ENCODE measurements around the gene HS3ST4. TPM values are rescaled to one million over a fixed set of nuclear protein-coding genes. Genes with fewer than 3 reads are reported as not detected.

Gene HS3ST4
- total RNA-seq, 1 donor from 2014 or later, result 1.5 TPM

- no peak overlapping the region for H3K27ac ChIP-seq
- TF ChIP-seq POLR2AphosphoS5 (IDR thresholded peaks at IDR 0.05; ENCODE audit: insufficient read depth in 1 of 2, low read depth in 1 of 2), result no peak
- no peak for TF ChIP-seq POLR2A (IDR thresholded peaks at IDR 0.05)
- TF ChIP-seq, protein P1, sequence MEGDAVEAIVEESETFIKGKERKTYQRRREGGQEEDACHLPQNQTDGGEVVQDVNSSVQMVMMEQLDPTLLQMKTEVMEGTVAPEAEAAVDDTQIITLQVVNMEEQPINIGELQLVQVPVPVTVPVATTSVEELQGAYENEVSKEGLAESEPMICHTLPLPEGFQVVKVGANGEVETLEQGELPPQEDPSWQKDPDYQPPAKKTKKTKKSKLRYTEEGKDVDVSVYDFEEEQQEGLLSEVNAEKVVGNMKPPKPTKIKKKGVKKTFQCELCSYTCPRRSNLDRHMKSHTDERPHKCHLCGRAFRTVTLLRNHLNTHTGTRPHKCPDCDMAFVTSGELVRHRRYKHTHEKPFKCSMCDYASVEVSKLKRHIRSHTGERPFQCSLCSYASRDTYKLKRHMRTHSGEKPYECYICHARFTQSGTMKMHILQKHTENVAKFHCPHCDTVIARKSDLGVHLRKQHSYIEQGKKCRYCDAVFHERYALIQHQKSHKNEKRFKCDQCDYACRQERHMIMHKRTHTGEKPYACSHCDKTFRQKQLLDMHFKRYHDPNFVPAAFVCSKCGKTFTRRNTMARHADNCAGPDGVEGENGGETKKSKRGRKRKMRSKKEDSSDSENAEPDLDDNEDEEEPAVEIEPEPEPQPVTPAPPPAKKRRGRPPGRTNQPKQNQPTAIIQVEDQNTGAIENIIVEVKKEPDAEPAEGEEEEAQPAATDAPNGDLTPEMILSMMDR (IDR thresholded peaks at IDR 0.05), result no peak
- H3K4me3 ChIP-seq, result no peak overlapping the region
- no peaks in the 10 kb centered on the region for H3K4me1 ChIP-seq
- no peaks in the 10 kb centered on the region for H3K27me3 ChIP-seq
- intact Hi-C loops (cut with DNase I), result no loop called here
- no peaks in the 10 kb centered on the region for H3K36me3 ChIP-seq
- DNase-seq (ENCODE audit: extremely low spot score in 2 of 2), result no peak
- no peaks in the 10 kb centered on the region for H3K9me3 ChIP-seq
Observed at GRCh38 chr16:25895380-25895779, 203.6 kb downstream of the HS3ST4 start.

DNA sequence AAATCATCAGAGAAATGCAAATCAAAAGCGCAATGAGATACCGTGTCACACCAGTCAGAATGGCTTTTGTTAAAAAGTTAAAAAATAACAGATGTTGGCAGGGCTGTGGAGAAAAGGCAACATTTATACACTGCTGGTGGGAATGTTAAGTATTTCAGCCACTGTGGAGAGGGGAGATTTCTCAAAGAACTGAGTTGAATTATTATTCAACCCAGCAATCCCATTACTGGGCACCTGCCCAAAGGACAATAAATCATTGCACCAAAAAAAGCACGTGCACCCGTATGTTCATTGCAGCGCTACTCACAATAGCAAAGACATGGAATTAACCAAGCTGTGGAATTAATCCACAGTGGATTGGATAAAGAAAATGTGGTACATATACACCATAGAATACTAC lies 204.7 kb downstream of the HS3ST4 start:
- H3K4me1 ChIP-seq, result no peaks in the 10 kb centered on the region
- H3K36me3 ChIP-seq, result no peaks in the 10 kb centered on the region
- no peak for DNase-seq (ENCODE audit: extremely low spot score in 2 of 2)
- no peaks in the 10 kb centered on the region for H3K9me3 ChIP-seq
- H3K27me3 ChIP-seq, result no peaks in the 10 kb centered on the region
- no peak overlapping the region for H3K27ac ChIP-seq
- intact Hi-C loops (cut with DNase I), result no loop called here
- H3K4me3 ChIP-seq, result no peak overlapping the region
- TF ChIP-seq POLR2A (IDR thresholded peaks at IDR 0.05) (no peak), POLR2AphosphoS5 (IDR thresholded peaks at IDR 0.05; ENCODE audit: insufficient read depth in 1 of 2, low read depth in 1 of 2) (no peak)
- TF ChIP-seq, protein P1 (IDR thresholded peaks at IDR 0.05), result no peak

GRCh38 chr16:25897702-25898101 lies 205.9 kb downstream of the HS3ST4 start:
- Histone ChIP-seq H3K36me3 (no peaks in the 10 kb centered on the region), H3K27ac (no peak overlapping the region), H3K4me1 (no peaks in the 10 kb centered on the region), H3K9me3 (no peaks in the 10 kb centered on the region), H3K4me3 (no peak overlapping the region), H3K27me3 (no peaks in the 10 kb centered on the region)
- intact Hi-C loops (cut with DNase I), result no loop called here
- TF ChIP-seq POLR2A (IDR thresholded peaks at IDR 0.05) (no peak), POLR2AphosphoS5 (IDR thresholded peaks at IDR 0.05; ENCODE audit: insufficient read depth in 1 of 2, low read depth in 1 of 2) (no peak)
- TF ChIP-seq, protein P1 (IDR thresholded peaks at IDR 0.05), result no peak
- no peak for DNase-seq (ENCODE audit: extremely low spot score in 2 of 2)

DNA sequence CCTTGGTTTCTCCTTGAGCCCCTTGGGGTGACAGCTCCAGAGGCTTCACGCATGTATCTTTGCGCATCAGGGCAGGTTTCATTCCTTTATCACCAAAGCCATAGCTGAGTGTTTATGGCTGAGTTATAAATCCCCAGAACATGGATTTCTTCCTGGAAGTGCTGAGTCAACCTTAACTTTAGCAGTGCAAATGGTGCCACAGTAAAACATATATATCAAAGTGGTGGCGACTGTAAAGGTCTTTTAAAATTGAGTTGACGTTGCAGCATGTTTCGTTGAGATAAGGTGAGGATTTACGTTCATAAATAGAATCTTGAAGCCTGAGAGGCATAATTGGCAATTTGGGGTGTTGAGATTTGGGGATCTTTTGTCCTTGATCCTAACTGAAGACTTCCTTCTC lies 214.1 kb downstream of the HS3ST4 start:
- Histone ChIP-seq H3K36me3 (no peaks in the 10 kb centered on the region), H3K27me3 (no peaks in the 10 kb centered on the region), H3K4me1 (no peaks in the 10 kb centered on the region), H3K9me3 (no peaks in the 10 kb centered on the region), H3K4me3 (no peak overlapping the region), H3K27ac (no peak overlapping the region)
- intact Hi-C loops (cut with DNase I), result no loop called here
- DNase-seq (ENCODE audit: extremely low spot score in 2 of 2), result no peak
- TF ChIP-seq, protein P1 (IDR thresholded peaks at IDR 0.05), result no peak
- TF ChIP-seq POLR2A (IDR thresholded peaks at IDR 0.05) (no peak), POLR2AphosphoS5 (IDR thresholded peaks at IDR 0.05; ENCODE audit: insufficient read depth in 1 of 2, low read depth in 1 of 2) (no peak)

GRCh38 chr16:25910971-25911370 lies 219.2 kb downstream of the HS3ST4 start:
- intact Hi-C loops (cut with DNase I), result no loop called here
- Histone ChIP-seq H3K27me3 (no peaks in the 10 kb centered on the region), H3K36me3 (no peaks in the 10 kb centered on the region), H3K4me1 (no peaks in the 10 kb centered on the region), H3K27ac (no peak overlapping the region), H3K9me3 (no peaks in the 10 kb centered on the region), H3K4me3 (no peak overlapping the region)
- DNase-seq (ENCODE audit: extremely low spot score in 2 of 2), result no peak
- TF ChIP-seq POLR2A (IDR thresholded peaks at IDR 0.05) (no peak), POLR2AphosphoS5 (IDR thresholded peaks at IDR 0.05; ENCODE audit: insufficient read depth in 1 of 2, low read depth in 1 of 2) (no peak)
- TF ChIP-seq, protein P1 (IDR thresholded peaks at IDR 0.05), result no peak

Measured in vagina (tissue), 2 donors.